ENCODE results near the gene GRAP. TPM values are rescaled to one million over a fixed set of nuclear protein-coding genes. Genes with fewer than 3 reads are reported as not detected.
"Not testable (repeated sequence)": the region's sequence is repeated elsewhere in the genome, so short reads cannot be mapped to it uniquely, and the experiment has no call there.

Gene GRAP
- total and polyA plus RNA-seq, 2 donors, result 22.5 to 41.9 TPM

- not testable (repeated sequence) for H3K4me3 ChIP-seq (ENCODE audit: low read length in 2 of 2); H3K27ac ChIP-seq (ENCODE audit: low read depth in 1 of 2, low read length in 1 of 2); DNase-seq (ENCODE audit: low read depth in 6 of 9, low spot score in 9 of 9); H3K4me1 ChIP-seq (ENCODE audit: control insufficient read depth in 2 of 2, insufficient read depth in 2 of 2, low read length in 2 of 2); H3K27me3 ChIP-seq (ENCODE audit: control insufficient read depth in 2 of 2, insufficient read depth in 1 of 2, low read length in 1 of 2); H3K36me3 ChIP-seq (ENCODE audit: control insufficient read depth in 2 of 2, insufficient read depth in 2 of 2, low read length in 1 of 2); H3K9me3 ChIP-seq (ENCODE audit: control insufficient read depth in 2 of 2, insufficient read depth in 1 of 2, low read length in 1 of 2)
- WGBS, result 86% methylated on average over 3 of the region's 24 CpGs
Measured at GRCh38 chr17:19032377-19032988, 14.3 kb downstream of the GRAP start.

- H3K4me3 ChIP-seq (ENCODE audit: low read length in 2 of 2); H3K27me3 ChIP-seq (ENCODE audit: control insufficient read depth in 2 of 2, insufficient read depth in 1 of 2, low read length in 1 of 2); H3K36me3 ChIP-seq (ENCODE audit: control insufficient read depth in 2 of 2, insufficient read depth in 2 of 2, low read length in 1 of 2); H3K27ac ChIP-seq (ENCODE audit: low read depth in 1 of 2, low read length in 1 of 2); H3K9me3 ChIP-seq (ENCODE audit: control insufficient read depth in 2 of 2, insufficient read depth in 1 of 2, low read length in 1 of 2); H3K4me1 ChIP-seq (ENCODE audit: control insufficient read depth in 2 of 2, insufficient read depth in 2 of 2, low read length in 2 of 2); DNase-seq (ENCODE audit: low read depth in 6 of 9, low spot score in 9 of 9): not testable (repeated sequence)
- no CpG with 5 or more reads among the region's 4 CpGs for WGBS
Measured at GRCh38 chr17:19031729-19032128, 15.0 kb downstream of the GRAP start.

GRCh38 chr17:19030771-19031449 is 15.8 kb downstream of the GRAP start:
- H3K27me3 ChIP-seq (ENCODE audit: control insufficient read depth in 2 of 2, insufficient read depth in 1 of 2, low read length in 1 of 2); H3K9me3 ChIP-seq (ENCODE audit: control insufficient read depth in 2 of 2, insufficient read depth in 1 of 2, low read length in 1 of 2); DNase-seq (ENCODE audit: low read depth in 6 of 9, low spot score in 9 of 9); H3K36me3 ChIP-seq (ENCODE audit: control insufficient read depth in 2 of 2, insufficient read depth in 2 of 2, low read length in 1 of 2); H3K27ac ChIP-seq (ENCODE audit: low read depth in 1 of 2, low read length in 1 of 2); H3K4me1 ChIP-seq (ENCODE audit: control insufficient read depth in 2 of 2, insufficient read depth in 2 of 2, low read length in 2 of 2); H3K4me3 ChIP-seq (ENCODE audit: low read length in 2 of 2): not testable (repeated sequence)
- 95% methylated on average over 1 of the region's 5 CpGs for WGBS

GRCh38 chr17:19029740-19030139 is 17.0 kb downstream of the GRAP start:
- WGBS, result 86% methylated on average over 2 of the region's 5 CpGs
- H3K27ac ChIP-seq (ENCODE audit: low read depth in 1 of 2, low read length in 1 of 2); H3K36me3 ChIP-seq (ENCODE audit: control insufficient read depth in 2 of 2, insufficient read depth in 2 of 2, low read length in 1 of 2); H3K27me3 ChIP-seq (ENCODE audit: control insufficient read depth in 2 of 2, insufficient read depth in 1 of 2, low read length in 1 of 2); H3K4me1 ChIP-seq (ENCODE audit: control insufficient read depth in 2 of 2, insufficient read depth in 2 of 2, low read length in 2 of 2); DNase-seq (ENCODE audit: low read depth in 6 of 9, low spot score in 9 of 9); H3K9me3 ChIP-seq (ENCODE audit: control insufficient read depth in 2 of 2, insufficient read depth in 1 of 2, low read length in 1 of 2); H3K4me3 ChIP-seq (ENCODE audit: low read length in 2 of 2): not testable (repeated sequence)

GRCh38 chr17:19028671-19029070 is 18.1 kb downstream of the GRAP start:
- Histone ChIP-seq H3K36me3 (ENCODE audit: control insufficient read depth in 2 of 2, insufficient read depth in 2 of 2, low read length in 1 of 2) (peaks cover 1 to 10% of the 10 kb centered on the region in 2 donors), H3K4me1 (ENCODE audit: control insufficient read depth in 2 of 2, insufficient read depth in 2 of 2, low read length in 2 of 2) (peaks cover 0 to 14% of the 10 kb centered on the region in 2 donors)
- not testable (repeated sequence) for H3K9me3 ChIP-seq (ENCODE audit: control insufficient read depth in 2 of 2, insufficient read depth in 1 of 2, low read length in 1 of 2); H3K27ac ChIP-seq (ENCODE audit: low read depth in 1 of 2, low read length in 1 of 2); H3K27me3 ChIP-seq (ENCODE audit: control insufficient read depth in 2 of 2, insufficient read depth in 1 of 2, low read length in 1 of 2); H3K4me3 ChIP-seq (ENCODE audit: low read length in 2 of 2); DNase-seq (ENCODE audit: low read depth in 6 of 9, low spot score in 9 of 9)
- no CpG with 5 or more reads among the region's 11 CpGs for WGBS

- H3K27ac ChIP-seq (ENCODE audit: low read depth in 1 of 2, low read length in 1 of 2), result no peak overlapping the region
- peaks cover 27% of the 10 kb centered on the region in 2 donors for H3K36me3 ChIP-seq (ENCODE audit: control insufficient read depth in 2 of 2, insufficient read depth in 2 of 2, low read length in 1 of 2)
- no peaks in the 10 kb centered on the region for H3K27me3 ChIP-seq (ENCODE audit: control insufficient read depth in 2 of 2, insufficient read depth in 1 of 2, low read length in 1 of 2)
- WGBS, result 71% methylated on average over 22 of the region's 22 CpGs
- no peak overlapping the region for H3K4me3 ChIP-seq (ENCODE audit: low read length in 2 of 2)
- no peaks in the 10 kb centered on the region for H3K9me3 ChIP-seq (ENCODE audit: control insufficient read depth in 2 of 2, insufficient read depth in 1 of 2, low read length in 1 of 2)
- peaks cover 0 to 15% of the 10 kb centered on the region in 2 donors for H3K4me1 ChIP-seq (ENCODE audit: control insufficient read depth in 2 of 2, insufficient read depth in 2 of 2, low read length in 2 of 2)
- peak in 1 of 9 donors; percentile 38 for DNase-seq (ENCODE audit: low read depth in 6 of 9, low spot score in 9 of 9)
Measured at GRCh38 chr17:19024101-19025078, 22.4 kb downstream of the GRAP start.

- no peaks in the 10 kb centered on the region for H3K9me3 ChIP-seq (ENCODE audit: control insufficient read depth in 2 of 2, insufficient read depth in 1 of 2, low read length in 1 of 2)
- H3K4me1 ChIP-seq (ENCODE audit: control insufficient read depth in 2 of 2, insufficient read depth in 2 of 2, low read length in 2 of 2), result peaks cover 0 to 15% of the 10 kb centered on the region in 2 donors
- H3K27me3 ChIP-seq (ENCODE audit: control insufficient read depth in 2 of 2, insufficient read depth in 1 of 2, low read length in 1 of 2), result no peaks in the 10 kb centered on the region
- 96% methylated on average over 9 of the region's 9 CpGs for WGBS
- H3K4me3 ChIP-seq (ENCODE audit: low read length in 2 of 2), result no peak overlapping the region
- DNase-seq (ENCODE audit: low read depth in 6 of 9, low spot score in 9 of 9), result no peak
- no peak overlapping the region for H3K27ac ChIP-seq (ENCODE audit: low read depth in 1 of 2, low read length in 1 of 2)
- peaks cover 27 to 33% of the 10 kb centered on the region in 2 donors for H3K36me3 ChIP-seq (ENCODE audit: control insufficient read depth in 2 of 2, insufficient read depth in 2 of 2, low read length in 1 of 2)
Measured at GRCh38 chr17:19023209-19023999, 23.4 kb downstream of the GRAP start.

GRCh38 chr17:19022747-19023146 is 24.0 kb downstream of the GRAP start:
- Histone ChIP-seq H3K36me3 (ENCODE audit: control insufficient read depth in 2 of 2, insufficient read depth in 2 of 2, low read length in 1 of 2) (peaks cover 27 to 33% of the 10 kb centered on the region in 2 donors), H3K9me3 (ENCODE audit: control insufficient read depth in 2 of 2, insufficient read depth in 1 of 2, low read length in 1 of 2) (no peaks in the 10 kb centered on the region), H3K27ac (ENCODE audit: low read depth in 1 of 2, low read length in 1 of 2) (no peak overlapping the region), H3K4me1 (ENCODE audit: control insufficient read depth in 2 of 2, insufficient read depth in 2 of 2, low read length in 2 of 2) (peaks cover 0 to 15% of the 10 kb centered on the region in 2 donors), H3K27me3 (ENCODE audit: control insufficient read depth in 2 of 2, insufficient read depth in 1 of 2, low read length in 1 of 2) (no peaks in the 10 kb centered on the region), H3K4me3 (ENCODE audit: low read length in 2 of 2) (no peak overlapping the region)
- no peak for DNase-seq (ENCODE audit: low read depth in 6 of 9, low spot score in 9 of 9)
- WGBS, result 98% methylated on average over 6 of the region's 6 CpGs

Measured in thymus (tissue), 11 donors.